K562 (cell line): ENCODE data around the gene RNF17.
"Not testable (repeated sequence)": the region's sequence is repeated elsewhere in the genome, so short reads cannot be mapped to it uniquely, and the experiment has no call there.

Experiments used
- DIDO1 ChIP-seq: fragments of 450-650 bp; IDR thresholded peaks from 2 replicates; pipeline ENCODE4 v1.6.1; 2016; ENCODE audit warnings: low read depth, missing biosample characterization, missing genetic modification characterization
- FOS ChIP-seq: IDR thresholded peaks from 3 replicates; pipeline ENCODE4 v1.6.1; 2011; ENCODE audit not compliant: insufficient read length; ENCODE audit errors: extremely low read depth
- JUNB ChIP-seq: fragments of 450-650 bp; formaldehyde crosslinking; conservative IDR thresholded peaks from 2 replicates; pipeline ENCODE4 v1.4.0; 2020; ENCODE audit warnings: mild to moderate bottlenecking
- MXI1 ChIP-seq: IDR thresholded peaks from 2 replicates; pipeline ENCODE4 v1.6.1; 2011; ENCODE audit warnings: low read depth, mild to moderate bottlenecking, improper control_type of control experiment, low read length
- NR2C2 ChIP-seq, 2 experiments: fragments of 200-800 bp in 1 of 2; sonication (Bioruptor generic) in 1 of 2; sonication (generic) in 1 of 2; formaldehyde crosslinking in 1 of 2; IDR thresholded peaks; 2 replicates each; pipeline versions ENCODE4 v1.6.1 to v1.8.0; 2016 to 2022; ENCODE audit warnings: mild to moderate bottlenecking in 1 of 2, missing compliant biosample characterization in 1 of 2, missing genetic modification characterization in 1 of 2, missing genetic modification reagents in 1 of 2
- PHTF2 ChIP-seq: fragments of 250-450 bp; sonication (Bioruptor Pico); IDR thresholded peaks from 2 replicates; pipeline ENCODE4 v1.5.0; 2021; ENCODE audit warnings: mild to moderate bottlenecking
- POLR2A ChIP-seq: fragments of 450-650 bp; conservative IDR thresholded peaks from 2 replicates; pipeline ENCODE4 v1.6.1; 2016
- SNRNP70 ChIP-seq: fragments of 200-400 bp; formaldehyde crosslinking; optimal IDR thresholded peaks from 2 replicates; pipeline ENCODE3; 2017; ENCODE audit warnings: low read depth, low read length
- ZNF175 ChIP-seq: fragments of 200-800 bp; sonication (Bioruptor generic); IDR thresholded peaks from 2 replicates; pipeline ENCODE4 v1.6.1; 2016; ENCODE audit warnings: low read depth, mild to moderate bottlenecking, missing genetic modification characterization, missing compliant biosample characterization
- ZNF668 ChIP-seq: fragments of 250-450 bp; sonication (Bioruptor Pico); IDR thresholded peaks from 2 replicates; pipeline ENCODE4 v1.8.0; 2022; ENCODE audit warnings: mild to moderate bottlenecking, inconsistent platforms
- TF ChIP-seq, protein P1 (sequence below): fragments of 250-450 bp; sonication (Bioruptor Pico); IDR thresholded peaks from 2 replicates; pipeline ENCODE4 v1.5.0; 2022; ENCODE audit warnings: mild to moderate bottlenecking
- TF ChIP-seq, protein P2 (sequence below): fragments of 250-450 bp; sonication (Bioruptor Pico); IDR thresholded peaks from 2 replicates; pipeline ENCODE4 v1.5.0; 2021

DNA sequence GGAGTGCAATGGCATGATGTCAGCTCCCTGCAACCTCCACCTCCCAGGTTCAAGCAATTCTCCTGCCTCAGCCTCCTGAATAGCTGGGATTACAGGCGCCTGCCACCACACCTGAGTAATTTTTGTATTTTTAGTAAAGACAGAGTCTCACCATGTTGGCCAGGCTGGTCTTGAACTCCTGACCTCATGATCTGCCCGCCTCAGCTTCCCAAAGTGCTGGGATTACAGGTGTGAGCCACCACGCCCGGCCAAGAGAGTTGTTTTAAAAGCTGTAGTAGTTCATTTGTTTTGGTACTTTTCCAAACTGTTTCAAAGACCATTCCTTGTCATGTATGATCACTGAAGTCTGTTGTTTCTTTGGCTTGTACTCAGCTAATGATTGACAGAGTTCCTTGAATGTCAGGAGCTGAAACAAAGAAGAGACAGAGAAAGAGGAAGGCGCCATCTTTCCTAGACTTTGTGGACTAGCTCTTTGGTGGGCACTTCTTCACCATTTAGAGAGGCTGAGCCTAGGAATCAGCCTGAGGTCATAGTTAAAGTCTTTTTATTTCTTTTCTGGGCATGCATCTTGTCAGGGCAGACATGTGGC, 59.2 kb downstream of the RNF17 start:
- TF ChIP-seq ZNF668 (CRISPR knock-in tag); DIDO1; ZNF175 (CRISPR knock-in tag); MXI1; FOS; PHTF2 (CRISPR knock-in tag); POLR2A; SNRNP70; NR2C2 (CRISPR knock-in tag; IDR thresholded peaks at IDR 0.05); NR2C2 (tag; IDR thresholded peaks at IDR 0.05); JUNB: not testable (repeated sequence)
- TF ChIP-seq, protein P1, sequence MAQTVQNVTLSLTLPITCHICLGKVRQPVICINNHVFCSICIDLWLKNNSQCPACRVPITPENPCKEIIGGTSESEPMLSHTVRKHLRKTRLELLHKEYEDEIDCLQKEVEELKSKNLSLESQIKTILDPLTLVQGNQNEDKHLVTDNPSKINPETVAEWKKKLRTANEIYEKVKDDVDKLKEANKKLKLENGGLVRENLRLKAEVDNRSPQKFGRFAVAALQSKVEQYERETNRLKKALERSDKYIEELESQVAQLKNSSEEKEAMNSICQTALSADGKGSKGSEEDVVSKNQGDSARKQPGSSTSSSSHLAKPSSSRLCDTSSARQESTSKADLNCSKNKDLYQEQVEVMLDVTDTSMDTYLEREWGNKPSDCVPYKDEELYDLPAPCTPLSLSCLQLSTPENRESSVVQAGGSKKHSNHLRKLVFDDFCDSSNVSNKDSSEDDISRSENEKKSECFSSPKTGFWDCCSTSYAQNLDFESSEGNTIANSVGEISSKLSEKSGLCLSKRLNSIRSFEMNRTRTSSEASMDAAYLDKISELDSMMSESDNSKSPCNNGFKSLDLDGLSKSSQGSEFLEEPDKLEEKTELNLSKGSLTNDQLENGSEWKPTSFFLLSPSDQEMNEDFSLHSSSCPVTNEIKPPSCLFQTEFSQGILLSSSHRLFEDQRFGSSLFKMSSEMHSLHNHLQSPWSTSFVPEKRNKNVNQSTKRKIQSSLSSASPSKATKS (CRISPR knock-in tag), result not testable (repeated sequence)
- TF ChIP-seq, protein P2, sequence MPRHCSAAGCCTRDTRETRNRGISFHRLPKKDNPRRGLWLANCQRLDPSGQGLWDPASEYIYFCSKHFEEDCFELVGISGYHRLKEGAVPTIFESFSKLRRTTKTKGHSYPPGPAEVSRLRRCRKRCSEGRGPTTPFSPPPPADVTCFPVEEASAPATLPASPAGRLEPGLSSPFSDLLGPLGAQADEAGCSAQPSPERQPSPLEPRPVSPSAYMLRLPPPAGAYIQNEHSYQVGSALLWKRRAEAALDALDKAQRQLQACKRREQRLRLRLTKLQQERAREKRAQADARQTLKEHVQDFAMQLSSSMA (CRISPR knock-in tag), result not testable (repeated sequence)
